GM18505 (cell line): Measurements from ENCODE around the gene RETN.

Source experiments
- ATAC-seq: cut with Tn5 transposase; IDR thresholded peaks from one replicate; pipeline ENCODE4 v1.9.1; 2021; ENCODE audit not compliant: unreplicated experiment
- POLR2A ChIP-seq: IDR thresholded peaks from 4 replicates; pipeline ENCODE4 v1.6.1; 2011; ENCODE audit warnings: borderline replicate concordance; ENCODE audit not compliant: insufficient read depth, insufficient read length; ENCODE audit errors: extremely low read depth

RETN gene

GRCh38 chr19:7657131-7657751 is 11.6 kb upstream of the RETN start:
- ATAC-seq = no peak
- no peak for TF ChIP-seq POLR2A

- TF ChIP-seq POLR2A = peak; percentile 60
- ATAC-seq = no peak
Observed at GRCh38 chr19:7658219-7658686, 10.6 kb upstream of the RETN start.

GRCh38 chr19:7661744-7662538 is 6.9 kb upstream of the RETN start:
- ATAC-seq = no peak
- no peak for TF ChIP-seq POLR2A

GRCh38 chr19:7662657-7663056 is 6.2 kb upstream of the RETN start:
- TF ChIP-seq POLR2A = no peak
- no peak for ATAC-seq

- no peak for TF ChIP-seq POLR2A
- ATAC-seq = no peak
Observed at GRCh38 chr19:7663706-7664105, 5.1 kb upstream of the RETN start.

GRCh38 chr19:7665076-7665475 is 3.8 kb upstream of the RETN start:
- no peak for TF ChIP-seq POLR2A
- no peak for ATAC-seq

- no peak for ATAC-seq
- TF ChIP-seq POLR2A = no peak
Observed at GRCh38 chr19:7669641-7670040, 792 bp downstream of the RETN start.

- ATAC-seq = no peak
- TF ChIP-seq POLR2A = no peak
Observed at GRCh38 chr19:7670150-7670783, 1.4 kb downstream of the RETN start.

- no peak for ATAC-seq
- no peak for TF ChIP-seq POLR2A
Observed at GRCh38 chr19:7670790-7671189, 1.9 kb downstream of the RETN start.

GRCh38 chr19:7672522-7672921 is 3.7 kb downstream of the RETN start:
- TF ChIP-seq POLR2A = no peak
- ATAC-seq = no peak

- TF ChIP-seq POLR2A = no peak
- no peak for ATAC-seq
Observed at GRCh38 chr19:7674010-7675005, 5.5 kb downstream of the RETN start.

GRCh38 chr19:7676376-7676775 is 7.5 kb downstream of the RETN start:
- no peak for ATAC-seq
- TF ChIP-seq POLR2A = no peak

- ATAC-seq = no peak
- TF ChIP-seq POLR2A = no peak
Observed at GRCh38 chr19:7676854-7677253, 8.0 kb downstream of the RETN start, which contains the start of gene MCEMP1. Gene MCEMP1 (plus strand): TSS chr19:7677090. CDS start chr19:7677121, 31 bp downstream.
